ENCODE results near the gene SVBP. TPM values are rescaled to one million over a fixed set of nuclear protein-coding genes. Genes with fewer than 3 reads are reported as not detected.
A peak's percentile ranks its signal among the peaks of the same experiment; 100 is the strongest.

SVBP gene
- total and polyA plus RNA-seq, 2 of the 8 experiments (the other 6 are each of a cell fraction or from before 2014, with no cell fraction given), result 29.7 to 30.2 TPM

- Histone ChIP-seq H3K9ac (replicated peaks in 1 of 4; ENCODE audit: extremely low read depth in 1 of 4, low read depth in 3 of 4, low read length in 3 of 4) (no peak overlapping the region), H3K4me3 (ENCODE audit: extremely low read depth in 1 of 4, insufficient read depth in 2 of 4, low read depth in 3 of 4, low read length in 4 of 4) (peak overlapping the region in 1 of 4 experiments; percentile 81; a peak in 1 of 8 replicates), H4K20me1 (replicated peaks in 1 of 2; ENCODE audit: control insufficient read depth in 1 of 2, insufficient read depth in 2 of 2, low read length in 2 of 2) (peaks cover 0 to 2% of the 10 kb centered on the region in 2 experiments), H2BK15ac (ENCODE audit: low read length) (no peak overlapping the region), H3K4me1 (replicated peaks in 1 of 4; ENCODE audit: control insufficient read depth in 3 of 4, insufficient read depth in 4 of 4, low read length in 3 of 4) (peaks cover 3 to 10% (median 5%) of the 10 kb centered on the region in 4 experiments; a peak in 6 of 7 replicates), H3K27me3 (replicated peaks in 1 of 4; ENCODE audit: control insufficient read depth in 3 of 4, extremely low read depth in 1 of 4, insufficient read depth in 3 of 4, low read length in 3 of 4) (no peaks in the 10 kb centered on the region), H2AFZ (ENCODE audit: low read length) (no peak overlapping the region), H3K9me3 (ENCODE audit: insufficient read depth in 2 of 2, low read depth in 1 of 2, low read length in 1 of 2) (no peaks in the 10 kb centered on the region), H3K56ac (replicated peaks; ENCODE audit: insufficient read length, low read depth, low read length) (no peak overlapping the region), H4K5ac (ENCODE audit: insufficient read length, low read depth, low read length) (no peak overlapping the region), H3K4ac (replicated peaks; ENCODE audit: insufficient read length, low read depth, low read length) (no peak overlapping the region), H3K4me2 (ENCODE audit: insufficient read depth in 1 of 2, low read depth in 2 of 2, low read length in 2 of 2) (no peak overlapping the region; a peak in 1 of 4 replicates), H3K23ac (ENCODE audit: insufficient read length) (no peak overlapping the region), H4K91ac (replicated peaks; ENCODE audit: insufficient read length, low read length) (no peak overlapping the region), H3K14ac (ENCODE audit: insufficient read length) (no peak overlapping the region), H3K36me3 (ENCODE audit: control insufficient read depth in 2 of 4, insufficient read depth in 4 of 4, low read length in 3 of 4) (no peaks in the 10 kb centered on the region; a peak in 1 of 8 replicates), H3K23me2 (ENCODE audit: low read depth, low read length) (peaks cover 6% of the 10 kb centered on the region; the same call in 1 of the 2 replicates), H2BK5ac (ENCODE audit: low read depth, low read length) (no peak overlapping the region), H3K79me2 (ENCODE audit: control insufficient read depth in 1 of 2, insufficient read depth in 2 of 2, low read length in 2 of 2) (no peaks in the 10 kb centered on the region), H4K8ac (ENCODE audit: extremely low read depth, insufficient read depth, low read length) (no peak overlapping the region), H2BK12ac (ENCODE audit: low read depth, low read length) (no peak overlapping the region), H2BK120ac (replicated peaks; ENCODE audit: low read depth, low read length) (no peak overlapping the region), H2BK20ac (ENCODE audit: low read length) (no peak overlapping the region), H3K27ac (ENCODE audit: low read depth, low read length) (no peak overlapping the region), H2AK5ac (ENCODE audit: low read depth, low read length) (no peak overlapping the region), H3K18ac (ENCODE audit: extremely low read depth, low read length) (no peak overlapping the region), H3K79me1 (ENCODE audit: low read depth, low read length) (no peaks in the 10 kb centered on the region; the same call in 1 of the 2 replicates)
- ChIA-PET POLR2A (ENCODE audit: partially characterized antibody) (interaction anchor here (0.8 to 3.8 kb wide), 6 partner anchors 10 to 110 kb away, joined by 3 to 17 read pairs (median 6); partner anchors contain the start of gene ZNF691), CTCF (ENCODE audit: partially characterized antibody) (interaction anchor here (1.0 to 1.1 kb wide), 2 partner anchors 11 to 256 kb away, joined by 3 read pairs; no protein-coding TSS in a partner anchor)
- 94% methylated on average over 3 of the region's 3 CpGs; no CpG with 5 or more reads in 1 of the 2 experiments for WGBS, 2 experiments (ENCODE audit: extremely low coverage in 1 of 2, insufficient coverage in 1 of 2, insufficient read length in 1 of 2, insufficient replicate concordance in 2 of 2, low coverage in 1 of 2, low lambda C conversion rate in 2 of 2, missing lambda C conversion rate in 1 of 2)
- FAIRE-seq, result no peak
- TF ChIP-seq YY1 (IDR thresholded peaks at IDR 0.05; ENCODE audit: low read depth, low read length) (no peak), PHF8 (conservative IDR thresholded peaks at IDR 0.05; ENCODE audit: low read depth, low read length) (no peak)
- DNase-seq (ENCODE audit: low read depth in 1 of 2, low spot score in 2 of 2), result no peak
Measured at GRCh38 chr1:42817976-42818375, 779 bp upstream of the SVBP start.

Measured in H1 (cell line).